CD4-positive, alpha-beta T cell (primary cell): Measurements from ENCODE around the gene OR1J4. TPM values are rescaled to one million over a fixed set of nuclear protein-coding genes. Genes with fewer than 3 reads are reported as not detected.

Experiments used
- ATAC-seq: fragments of 200-7000 bp; cut with Tn5 transposase; one replicate; pipeline ENCODE4 v1.10.0; 2022; ENCODE audit warnings: mild to moderate bottlenecking; ENCODE audit not compliant: poor library complexity
- CTCF ChIA-PET: fragments of 350-600 bp; sonication (Branson Sonifier 250); formaldehyde crosslinking; loops from one replicate; lab custom pipeline; 2021; ENCODE audit warnings: antibody characterized with exemption, inconsistent platforms; lab: Charles Lee
- POLR2A ChIA-PET: fragments of 350-600 bp; sonication (Branson Sonifier 250); formaldehyde crosslinking; loops from one replicate; lab custom pipeline; 2021; ENCODE audit warnings: antibody characterized with exemption, inconsistent platforms; lab: Charles Lee
- DNase-seq, 14 experiments: peaks; one replicate each; pipeline ENCODE4 v3.0.0-alpha.2; 2013 to 2020; ENCODE audit warnings: mixed read lengths in 2 of 14
- H3K27ac ChIP-seq, 2 donors: one replicate each; pipeline versions ENCODE4 v1.5.1 to v1.7.0; 2013; ENCODE audit warnings: low read length in 2 of 2, low read depth in 1 of 2, mild to moderate bottlenecking in 1 of 2
- H3K27me3 ChIP-seq, 2 experiments: 1 replicate in 1 of 2; 2 replicates in 1 of 2; pipeline versions ENCODE4 v1.6.1 to v1.7.0; 2013; ENCODE audit warnings: low read length in 2 of 2, control low read depth in 1 of 2, mild to moderate bottlenecking in 1 of 2, moderate library complexity in 1 of 2; ENCODE audit not compliant: insufficient read depth in 2 of 2, control insufficient read depth in 1 of 2
- H3K36me3 ChIP-seq: one replicate; pipeline ENCODE4 v1.6.1; 2013; ENCODE audit warnings: low read length, control low read depth; ENCODE audit not compliant: insufficient read depth
- H3K4me1 ChIP-seq: one replicate; pipeline ENCODE4 v1.6.1; 2013; ENCODE audit warnings: low read length, control low read depth; ENCODE audit not compliant: insufficient read depth
- H3K4me3 ChIP-seq: one replicate; pipeline ENCODE4 v1.5.1; 2013; ENCODE audit warnings: mild to moderate bottlenecking, low read length, moderate library complexity
- H3K9me3 ChIP-seq, 2 experiments: 1 replicate in 1 of 2; 2 replicates in 1 of 2; pipeline versions ENCODE4 v1.6.1 to v1.7.0; 2013; ENCODE audit warnings: low read length in 2 of 2, mild to moderate bottlenecking in 2 of 2, control low read depth in 1 of 2, moderate library complexity in 1 of 2; ENCODE audit not compliant: control insufficient read depth in 1 of 2, insufficient read depth in 1 of 2
- H3K27ac Mint-ChIP-seq: one replicate; pipeline ENCODE4 v1.8.0; 2020; ENCODE audit warnings: mixed read lengths
- H3K27me3 Mint-ChIP-seq: one replicate; pipeline ENCODE4 v1.8.0; 2021; ENCODE audit warnings: mixed read lengths
- H3K36me3 Mint-ChIP-seq: one replicate; pipeline ENCODE4 v1.8.0; 2021; ENCODE audit warnings: low read depth, mixed read lengths
- H3K4me1 Mint-ChIP-seq: one replicate; pipeline ENCODE4 v1.8.0; 2021; ENCODE audit warnings: low read depth, mixed read lengths
- H3K4me3 Mint-ChIP-seq: one replicate; pipeline ENCODE4 v1.8.0; 2020; ENCODE audit warnings: mild to moderate bottlenecking, mixed read lengths
- H3K9me3 Mint-ChIP-seq: one replicate; pipeline ENCODE4 v1.8.0; 2020; ENCODE audit warnings: mixed read lengths
- intact Hi-C, 2 experiments: fragments of 100-400 bp; cut with DNase I in 1 of 2; cut with micrococcal nuclease in 1 of 2; formaldehyde crosslinking; loops; one replicate each; pipeline versions ENCODE4 v1.15.1 to v1.9.0; 2023 to 2025; cut with DNase I, micrococcal nuclease
- total RNA-seq, 174 experiments: library from RNA in 2 of 174; stranded (reverse) in 2 of 174; gene quantifications; one replicate each; pipeline ENCODE4 v1.2.3 and lab custom pipeline; 2021 to 2026
- TF ChIP-seq, protein P1 (sequence below): fragments of 200-600 bp; IDR thresholded peaks from one replicate; pipeline ENCODE4 v1.8.0; 2022; ENCODE audit warnings: antibody characterized with exemption, mild to moderate bottlenecking

The OR1J4 gene
- total RNA-seq, 2 experiments from 2014 or later, result not detected

DNA sequence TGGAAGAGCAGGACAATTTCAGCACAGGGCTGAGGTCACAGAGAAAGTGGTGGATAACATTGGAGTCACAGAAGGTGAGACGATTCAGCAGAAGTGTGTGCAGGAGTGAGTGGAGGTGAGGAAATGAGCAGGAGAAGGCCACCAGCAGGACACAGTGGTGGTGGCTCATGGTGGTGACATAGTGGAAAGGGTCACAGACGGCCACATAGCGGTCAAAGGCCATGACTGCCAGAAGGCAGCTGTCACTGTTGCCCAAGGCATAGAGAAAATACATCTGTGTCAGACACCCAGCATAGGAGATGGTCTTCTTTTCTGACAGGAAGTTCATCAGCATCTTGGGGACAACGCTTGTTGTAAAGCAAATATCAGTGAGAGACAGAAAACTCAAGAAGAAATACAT lies 49.0 kb downstream of the OR1J4 start:
- ChIA-PET CTCF (no interaction called here), POLR2A (no interaction called here)
- H3K36me3 Mint-ChIP-seq, result no peaks in the 10 kb centered on the region
- TF ChIP-seq, protein P1, sequence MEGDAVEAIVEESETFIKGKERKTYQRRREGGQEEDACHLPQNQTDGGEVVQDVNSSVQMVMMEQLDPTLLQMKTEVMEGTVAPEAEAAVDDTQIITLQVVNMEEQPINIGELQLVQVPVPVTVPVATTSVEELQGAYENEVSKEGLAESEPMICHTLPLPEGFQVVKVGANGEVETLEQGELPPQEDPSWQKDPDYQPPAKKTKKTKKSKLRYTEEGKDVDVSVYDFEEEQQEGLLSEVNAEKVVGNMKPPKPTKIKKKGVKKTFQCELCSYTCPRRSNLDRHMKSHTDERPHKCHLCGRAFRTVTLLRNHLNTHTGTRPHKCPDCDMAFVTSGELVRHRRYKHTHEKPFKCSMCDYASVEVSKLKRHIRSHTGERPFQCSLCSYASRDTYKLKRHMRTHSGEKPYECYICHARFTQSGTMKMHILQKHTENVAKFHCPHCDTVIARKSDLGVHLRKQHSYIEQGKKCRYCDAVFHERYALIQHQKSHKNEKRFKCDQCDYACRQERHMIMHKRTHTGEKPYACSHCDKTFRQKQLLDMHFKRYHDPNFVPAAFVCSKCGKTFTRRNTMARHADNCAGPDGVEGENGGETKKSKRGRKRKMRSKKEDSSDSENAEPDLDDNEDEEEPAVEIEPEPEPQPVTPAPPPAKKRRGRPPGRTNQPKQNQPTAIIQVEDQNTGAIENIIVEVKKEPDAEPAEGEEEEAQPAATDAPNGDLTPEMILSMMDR, result no peak
- Histone ChIP-seq H3K4me1 (no peaks in the 10 kb centered on the region), H3K27me3 (no peaks in the 10 kb centered on the region), H3K27ac (no peak overlapping the region), H3K9me3 (no peaks in the 10 kb centered on the region), H3K4me3 (no peak overlapping the region), H3K36me3 (no peaks in the 10 kb centered on the region)
- H3K9me3 Mint-ChIP-seq, result peaks cover 2% of the 10 kb centered on the region
- no peak for DNase-seq
- H3K4me1 Mint-ChIP-seq, result no peaks in the 10 kb centered on the region
- H3K4me3 Mint-ChIP-seq, result no peak overlapping the region
- no peak for ATAC-seq
- intact Hi-C loops, result no loop called here
- no peak overlapping the region for H3K27ac Mint-ChIP-seq
- H3K27me3 Mint-ChIP-seq, result peaks cover 16% of the 10 kb centered on the region

Other genes with a start within 250 kb of the OR1J4 start
- gene PTGS1, start 148.1 kb upstream of the OR1J4 start, total RNA-seq, result under 1 TPM; 0.14 to 0.27 TPM
- gene OR1J1, start 41.2 kb upstream of the OR1J4 start, total RNA-seq, result not detected
- not detected for gene OR1J2, start 8.3 kb upstream of the OR1J4 start, total RNA-seq
- gene OR1N1, start 8.2 kb downstream of the OR1J4 start, total RNA-seq, result not detected
- gene OR1N2, start 34.0 kb downstream of the OR1J4 start, total RNA-seq, result not detected
- not detected for gene OR1L8, start 64.2 kb downstream of the OR1J4 start, total RNA-seq
- gene OR1Q1, start 95.6 kb downstream of the OR1J4 start, total RNA-seq, result not detected
- gene OR1B1, start 138.5 kb downstream of the OR1J4 start, total RNA-seq, result not detected
- not detected for gene OR1L1, start 142.6 kb downstream of the OR1J4 start, total RNA-seq
- not detected for gene OR1L3, start 156.0 kb downstream of the OR1J4 start, total RNA-seq
- gene OR1L4, start 204.8 kb downstream of the OR1J4 start, total RNA-seq, result not detected
- not detected for gene OR1L6, start 223.2 kb downstream of the OR1J4 start, total RNA-seq